HEK293 (cell line): ENCODE measurements around the gene DENND2C.

Experiments
- CTCF ChIP-seq: fragments of 450-650 bp; formaldehyde crosslinking; IDR thresholded peaks from 2 replicates; pipeline ENCODE4 v1.5.1; 2016; ENCODE audit warnings: missing biosample characterization, missing genetic modification characterization
- KLF1 ChIP-seq: fragments of 450-650 bp; formaldehyde crosslinking; IDR thresholded peaks from 2 replicates; pipeline ENCODE4 v1.5.1; 2016; ENCODE audit warnings: missing biosample characterization, missing genetic modification characterization
- PBX3 ChIP-seq: sonication (generic); formaldehyde crosslinking; IDR thresholded peaks from 2 replicates; pipeline ENCODE4 v1.8.1; 2022; ENCODE audit warnings: mild to moderate bottlenecking, moderate library complexity, missing genetic modification reagents
- SP2 ChIP-seq: fragments of 450-650 bp; formaldehyde crosslinking; IDR thresholded peaks from 2 replicates; pipeline ENCODE4 v1.5.1; 2016; ENCODE audit warnings: missing biosample characterization, missing genetic modification characterization
- TCF7L2 ChIP-seq: IDR thresholded peaks from 2 replicates; pipeline ENCODE4 v1.6.1; 2011; ENCODE audit warnings: low read depth, mild to moderate bottlenecking, inconsistent platforms, low read length, moderate library complexity, borderline replicate concordance
- YY2 ChIP-seq: fragments of 450-650 bp; formaldehyde crosslinking; IDR thresholded peaks from 2 replicates; pipeline ENCODE4 v1.5.1; 2016; ENCODE audit warnings: missing biosample characterization, missing genetic modification characterization
- ZBTB10 ChIP-seq: fragments of 450-650 bp; formaldehyde crosslinking; IDR thresholded peaks from 2 replicates; pipeline ENCODE4 v1.5.1; 2016; ENCODE audit warnings: missing biosample characterization, missing genetic modification characterization
- ZEB2 ChIP-seq: fragments of 450-650 bp; formaldehyde crosslinking; IDR thresholded peaks from 2 replicates; pipeline ENCODE4 v1.5.1; 2016; ENCODE audit warnings: missing biosample characterization, missing genetic modification characterization
- ZNF155 ChIP-seq: fragments of 450-650 bp; formaldehyde crosslinking; IDR thresholded peaks from 2 replicates; pipeline ENCODE4 v1.5.1; 2016; ENCODE audit warnings: missing biosample characterization, missing genetic modification characterization
- ZNF274 ChIP-seq, 2 experiments: fragments of 200-500 bp in 1 of 2; fragments of 450-650 bp in 1 of 2; sonication (Bioruptor generic) in 1 of 2; formaldehyde crosslinking in 1 of 2; IDR thresholded peaks; 2 replicates each; pipeline versions ENCODE4 v1.5.1 to v1.6.1; 2014 to 2016; ENCODE audit warnings: borderline replicate concordance in 1 of 2, inconsistent platforms in 1 of 2, low read length in 1 of 2, missing biosample characterization in 1 of 2, missing genetic modification characterization in 1 of 2
- ZNF280C ChIP-seq: fragments of 450-650 bp; formaldehyde crosslinking; IDR thresholded peaks from 2 replicates; pipeline ENCODE4 v1.5.1; 2016; ENCODE audit warnings: missing biosample characterization, missing genetic modification characterization
- ZNF311 ChIP-seq: fragments of 450-650 bp; formaldehyde crosslinking; IDR thresholded peaks from 2 replicates; pipeline ENCODE4 v1.5.1; 2017; ENCODE audit warnings: missing biosample characterization, missing genetic modification characterization, borderline replicate concordance
- ZNF580 ChIP-seq: fragments of 450-650 bp; formaldehyde crosslinking; IDR thresholded peaks from 2 replicates; pipeline ENCODE4 v1.5.1; 2016; ENCODE audit warnings: missing biosample characterization, missing genetic modification characterization
- ZNF785 ChIP-seq: fragments of 450-650 bp; formaldehyde crosslinking; IDR thresholded peaks from 2 replicates; pipeline ENCODE4 v1.5.1; 2016; ENCODE audit warnings: missing biosample characterization, missing genetic modification characterization

GRCh38 chr1:114695430-114696058 lies 25.7 kb upstream of the DENND2C start, which contains the start of gene AMPD1:
- TF ChIP-seq CTCF (tag by site-specific recombination) (no peak), ZEB2 (tag by site-specific recombination) (no peak), ZBTB10 (tag by site-specific recombination) (no peak), ZNF155 (tag by site-specific recombination) (no peak), PBX3 (CRISPR knock-in tag) (no peak), SP2 (no peak), ZNF580 (tag by site-specific recombination) (no peak), TCF7L2 (no peak), ZNF280C (no peak), KLF1 (no peak), YY2 (tag by site-specific recombination) (no peak), ZNF274 (IDR thresholded peaks at IDR 0.05; ENCODE audit: low read length) (no peak), ZNF274 (tag by site-specific recombination; IDR thresholded peaks at IDR 0.05; ENCODE audit: borderline replicate concordance) (no peak), ZNF785 (tag by site-specific recombination) (no peak), ZNF311 (tag by site-specific recombination) (no peak)
